Measurements from ENCODE around the gene AKAP12. TPM values are rescaled to one million over a fixed set of nuclear protein-coding genes. Genes with fewer than 3 reads are reported as not detected.

The AKAP12 gene
- total RNA-seq, 1 donor from 2014 or later: 0.51 TPM

GRCh38 chr6:151393410-151393809, 153.6 kb downstream of the AKAP12 start:
- intact Hi-C loops (cut with micrococcal nuclease): loop anchor here (2.0 to 5.0 kb wide), 5 partner anchors 13 to 1846 kb away; partner anchors contain the start of genes GINM1, LRP11 and PPIL4

DNA sequence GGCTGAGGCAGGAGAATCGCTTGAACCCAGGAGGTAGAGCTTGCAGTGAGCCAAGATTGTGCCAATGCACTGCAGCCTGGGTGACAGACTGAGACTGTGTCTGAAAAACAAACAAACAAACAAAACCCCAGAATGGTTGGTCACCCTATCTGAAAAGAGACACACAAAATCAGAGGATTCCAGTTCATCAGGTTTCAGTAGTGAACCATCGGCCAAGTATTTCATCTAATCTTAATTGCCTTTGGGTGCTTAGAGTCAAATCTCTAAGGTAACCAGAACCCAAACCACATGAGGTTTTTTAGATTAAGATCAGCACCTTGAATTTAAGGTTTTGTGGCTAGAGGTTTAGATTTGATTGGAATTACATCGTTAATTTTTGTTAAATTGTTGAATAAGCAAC, 159.9 kb downstream of the AKAP12 start:
- intact Hi-C loops (cut with micrococcal nuclease): no loop called here

DNA sequence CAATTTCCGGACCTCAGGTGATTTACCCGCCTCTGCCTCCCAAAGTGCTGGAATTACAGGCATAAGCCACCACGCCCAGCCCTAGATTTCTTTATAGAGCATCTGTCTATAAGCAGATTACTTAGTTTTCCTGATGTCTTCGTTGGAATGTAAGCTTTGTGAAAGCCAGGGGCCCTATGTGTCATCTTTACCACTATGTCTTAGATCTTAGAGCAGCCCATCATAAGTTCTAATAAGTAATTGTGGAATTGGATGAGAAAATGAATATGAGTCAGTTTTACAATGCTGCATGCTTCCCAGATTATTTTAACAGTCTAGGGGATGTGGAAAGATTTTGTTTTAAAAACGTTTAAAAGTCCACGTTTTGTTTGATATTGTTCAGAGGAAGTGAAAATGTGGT, 160.7 kb downstream of the AKAP12 start:
- intact Hi-C loops (cut with micrococcal nuclease): no loop called here

- intact Hi-C loops (cut with micrococcal nuclease): no loop called here
Observed at GRCh38 chr6:151402228-151402627, 162.5 kb downstream of the AKAP12 start.

- intact Hi-C loops (cut with micrococcal nuclease): no loop called here
Observed at GRCh38 chr6:151403919-151404308, 164.1 kb downstream of the AKAP12 start.

Other genes starting within 250 kb of the AKAP12 start
- gene ZBTB2, start 151.6 kb downstream of the AKAP12 start, total RNA-seq: 28.0 and 28.2 TPM in 2 replicates
- 17.0 and 17.1 TPM in 2 replicates for gene RMND1, start 212.2 kb downstream of the AKAP12 start, total RNA-seq

Measured in T-helper 1 cell treated with Interleukin-12 subunit alpha and Interleukin-12 subunit beta and Interleukin-4 antibody, amounts not matched to agents 30 ng/mL and 1 ng/mL, for 36 hours (primary cell).